H9 (cell line): Measurements from ENCODE around the gene PELI2. TPM values are rescaled to one million over a fixed set of nuclear protein-coding genes. Genes with fewer than 3 reads are reported as not detected.

ENCODE experiments used
- DNase-seq: peaks from one replicate; pipeline ENCODE4 v3.0.0-alpha.2; 2017
- H2AFZ ChIP-seq: one replicate; pipeline ENCODE4 v1.6.1; 2013; ENCODE audit warnings: mild to moderate bottlenecking, low read length, control low read depth, moderate library complexity
- H2AK5ac ChIP-seq: 2 replicates; pipeline ENCODE4 v1.6.1; 2013; ENCODE audit warnings: low read length, control low read depth, mixed read lengths; ENCODE audit not compliant: insufficient read length
- H2BK120ac ChIP-seq: one replicate; pipeline ENCODE4 v1.6.1; 2013; ENCODE audit warnings: low read depth, mild to moderate bottlenecking, low read length, control low read depth, inconsistent platforms; ENCODE audit not compliant: poor library complexity, severe bottlenecking
- H2BK12ac ChIP-seq: 2 replicates; pipeline ENCODE4 v1.6.1; 2013; ENCODE audit warnings: low read length, control low read depth, mixed read lengths, low read depth; ENCODE audit not compliant: insufficient read length
- H2BK15ac ChIP-seq: 2 replicates; pipeline ENCODE4 v1.6.1; 2013; ENCODE audit warnings: low read depth, low read length, control low read depth
- H2BK20ac ChIP-seq: one replicate; pipeline ENCODE4 v1.6.1; 2013; ENCODE audit warnings: low read depth, mild to moderate bottlenecking, low read length, control low read depth, inconsistent platforms; ENCODE audit not compliant: poor library complexity, severe bottlenecking
- H2BK5ac ChIP-seq: 2 replicates; pipeline ENCODE4 v1.6.1; 2013; ENCODE audit warnings: low read length, control low read depth, mixed read lengths; ENCODE audit not compliant: insufficient read length
- H3K14ac ChIP-seq: 2 replicates; pipeline ENCODE4 v1.6.1; 2013; ENCODE audit warnings: low read length, control low read depth; ENCODE audit not compliant: insufficient read depth
- H3K18ac ChIP-seq: 2 replicates; pipeline ENCODE4 v1.6.1; 2013; ENCODE audit warnings: low read depth, mild to moderate bottlenecking, mixed read lengths, low read length, control low read depth; ENCODE audit not compliant: insufficient read length
- H3K23ac ChIP-seq: 2 replicates; pipeline ENCODE4 v1.6.1; 2013; ENCODE audit warnings: low read length, control low read depth, mixed read lengths, low read depth; ENCODE audit not compliant: insufficient read length
- H3K23me2 ChIP-seq: 2 replicates; pipeline ENCODE4 v1.6.1; 2013; ENCODE audit warnings: low read depth, mild to moderate bottlenecking, mixed read lengths, low read length, control low read depth; ENCODE audit not compliant: insufficient read length, poor library complexity, severe bottlenecking
- H3K27ac ChIP-seq: 2 replicates; pipeline ENCODE4 v1.5.1; 2013; ENCODE audit warnings: low read length, control low read depth, mixed read lengths, low read depth; ENCODE audit not compliant: insufficient read length
- H3K27me3 ChIP-seq: 2 replicates; pipeline ENCODE4 v1.6.1; 2013; ENCODE audit warnings: low read length, control low read depth, inconsistent platforms; ENCODE audit not compliant: insufficient read depth
- H3K4ac ChIP-seq: 2 replicates; pipeline ENCODE4 v1.6.1; 2013; ENCODE audit warnings: low read depth, mild to moderate bottlenecking, control low read depth, inconsistent platforms, low read length, moderate library complexity
- H3K4me1 ChIP-seq: 2 replicates; pipeline ENCODE4 v1.6.1; 2013; ENCODE audit warnings: low read length, control low read depth, inconsistent platforms; ENCODE audit not compliant: insufficient read depth
- H3K4me2 ChIP-seq: 2 replicates; pipeline ENCODE4 v1.6.1; 2013; ENCODE audit warnings: low read length, control low read depth, mixed read lengths; ENCODE audit not compliant: insufficient read length, insufficient read depth
- H3K56ac ChIP-seq: 2 replicates; pipeline ENCODE4 v1.6.1; 2013; ENCODE audit warnings: low read depth, mild to moderate bottlenecking, mixed read lengths, low read length, control low read depth; ENCODE audit not compliant: insufficient read length
- H3K79me1 ChIP-seq: 2 replicates; pipeline ENCODE4 v1.6.1; 2013; ENCODE audit warnings: low read depth, mild to moderate bottlenecking, moderate library complexity, low read length, control low read depth, inconsistent platforms; ENCODE audit not compliant: insufficient read depth, poor library complexity, severe bottlenecking
- H3K79me2 ChIP-seq: 2 replicates; pipeline ENCODE4 v1.6.1; 2013; ENCODE audit warnings: low read length, control low read depth, inconsistent platforms; ENCODE audit not compliant: insufficient read depth
- H3K9ac ChIP-seq: 2 replicates; pipeline ENCODE4 v1.6.1; 2013; ENCODE audit warnings: low read length, control low read depth, mixed read lengths; ENCODE audit not compliant: insufficient read length; ENCODE audit errors: extremely low read depth
- H3K9me3 ChIP-seq: one replicate; pipeline ENCODE4 v1.6.1; 2013; ENCODE audit warnings: low read depth, low read length, inconsistent platforms; ENCODE audit not compliant: control insufficient read depth
- H3T11ph ChIP-seq: one replicate; pipeline ENCODE4 v1.6.1; 2013; ENCODE audit warnings: mild to moderate bottlenecking, low read length, control low read depth, inconsistent platforms
- H4K20me1 ChIP-seq: one replicate; pipeline ENCODE4 v1.6.1; 2013; ENCODE audit not compliant: control insufficient read depth, insufficient read length, insufficient read depth
- H4K5ac ChIP-seq: 2 replicates; pipeline ENCODE4 v1.6.1; 2013; ENCODE audit warnings: low read depth, mild to moderate bottlenecking, mixed read lengths, low read length, control low read depth; ENCODE audit not compliant: insufficient read length
- H4K8ac ChIP-seq: replicated peaks from 2 replicates; pipeline ENCODE4 v1.6.1; 2013; ENCODE audit warnings: low read length, control low read depth, mixed read lengths, low read depth; ENCODE audit not compliant: insufficient read length
- H4K91ac ChIP-seq: 2 replicates; pipeline ENCODE4 v1.6.1; 2013; ENCODE audit warnings: low read depth, mild to moderate bottlenecking, moderate library complexity, mixed read lengths, low read length, control low read depth; ENCODE audit not compliant: insufficient read length
- H3K27ac Mint-ChIP-seq, 3 experiments: 2 replicates in 2 of 3; 3 replicates in 1 of 3; pipeline ENCODE4 v1.8.0; 2020 to 2021; ENCODE audit warnings: mixed read lengths in 3 of 3, mild to moderate bottlenecking in 1 of 3, moderate library complexity in 1 of 3
- H3K27me3 Mint-ChIP-seq: 2 replicates; pipeline ENCODE4 v1.8.0; 2021; ENCODE audit warnings: low read depth, mild to moderate bottlenecking, moderate library complexity, mixed read lengths
- H3K36me3 Mint-ChIP-seq, 3 experiments: 2 replicates in 2 of 3; 3 replicates in 1 of 3; pipeline ENCODE4 v1.8.0; 2020 to 2021; ENCODE audit warnings: low read depth in 3 of 3, mixed read lengths in 3 of 3; ENCODE audit not compliant: insufficient read depth in 1 of 3
- H3K4me1 Mint-ChIP-seq, 2 experiments: 2 replicates each; pipeline ENCODE4 v1.8.0; 2020; ENCODE audit warnings: mixed read lengths in 2 of 2
- H3K4me3 Mint-ChIP-seq, 2 experiments: 2 replicates in 1 of 2; 3 replicates in 1 of 2; pipeline ENCODE4 v1.8.0; 2020 to 2021; ENCODE audit warnings: mild to moderate bottlenecking in 2 of 2, mixed read lengths in 2 of 2, moderate library complexity in 1 of 2
- H3K9me3 Mint-ChIP-seq, 2 experiments: 2 replicates in 1 of 2; 3 replicates in 1 of 2; pipeline ENCODE4 v1.8.0; 2020; ENCODE audit warnings: mild to moderate bottlenecking in 2 of 2, mixed read lengths in 2 of 2, moderate library complexity in 1 of 2
- CTCF ChIP-seq: fragments of 200-600 bp; sonication (generic); conservative IDR thresholded peaks from 3 replicates; pipeline ENCODE4 v1.8.0; 2021; ENCODE audit warnings: antibody characterized with exemption, mild to moderate bottlenecking
- WGBS: extraction: QIAGEN DNeasy Blood & Tissue Kit; methylation state at CpG from one replicate; pipeline ENCODE4 v1.1.7; 2013; ENCODE audit warnings: missing lambda C conversion rate, low lambda C conversion rate, mixed read lengths; ENCODE audit not compliant: insufficient read length; ENCODE audit errors: extremely low coverage; 5-methylcytosine and 5-hydroxymethylcytosine counted together
- total RNA-seq: library from RNA; stranded (reverse); gene quantifications from 2 replicates; pipeline ENCODE4 v1.2.1, GENCODE V29; 2021

PELI2 gene
- total RNA-seq, 1 experiment from 2014 or later: 18.0 TPM

GRCh38 chr14:56297449-56297848 is 179.2 kb downstream of the PELI2 start:
- Histone ChIP-seq H3K23me2 (no peaks in the 10 kb centered on the region), H3K4me1 (no peaks in the 10 kb centered on the region), H3K18ac (no peak overlapping the region), H3K27me3 (no peaks in the 10 kb centered on the region), H4K91ac (no peak overlapping the region), H3K23ac (no peak overlapping the region), H3K79me2 (no peaks in the 10 kb centered on the region), H3K9me3 (no peaks in the 10 kb centered on the region), H2BK20ac (no peak overlapping the region), H2AFZ (no peak overlapping the region), H2BK15ac (no peak overlapping the region), H4K5ac (no peak overlapping the region), H3K9ac (no peak overlapping the region), H2AK5ac (no peak overlapping the region), H3K4ac (no peak overlapping the region), H2BK12ac (no peak overlapping the region), H2BK120ac (no peak overlapping the region), H3K79me1 (no peaks in the 10 kb centered on the region), H2BK5ac (no peak overlapping the region), H3K14ac (no peak overlapping the region), H3K56ac (no peak overlapping the region), H4K8ac (no peak overlapping the region), H4K20me1 (no peaks in the 10 kb centered on the region), H3K27ac (no peak overlapping the region), H3K4me2 (no peak overlapping the region), H3T11ph (no peak overlapping the region)
- no peak overlapping the region for H3K4me3 Mint-ChIP-seq
- no peak for TF ChIP-seq CTCF
- no peaks in the 10 kb centered on the region for H3K27me3 Mint-ChIP-seq
- 0 out of 4 replicates have a peak, but pooled peaks cover 0 to 2% of the 10 kb centered on the region in 2 experiments for H3K4me1 Mint-ChIP-seq
- H3K36me3 Mint-ChIP-seq: peaks cover 0 to 4% (median 0%) of the 10 kb centered on the region in 3 experiments; a peak in 3 of 7 replicates
- DNase-seq: no peak
- no peak overlapping the region; a peak in 1 of 7 replicates for H3K27ac Mint-ChIP-seq
- no peaks in the 10 kb centered on the region for H3K9me3 Mint-ChIP-seq
- WGBS: no CpG with 5 or more reads among the region's 5 CpGs
